PC-9 (cell line): Measurements from ENCODE around the gene CBX7. TPM values are rescaled to one million over a fixed set of nuclear protein-coding genes. Genes with fewer than 3 reads are reported as not detected.

Experiments used
- BruUV-seq: library from RNA; stranded (reverse); fragments of 400-500 nt; replicated peaks from 2 replicates; lab custom pipeline; 2021; lab: Mats Ljungman, UMichigan
- CTCF ChIA-PET: fragments of 300-600 bp; sonication (Branson Sonifier 250); formaldehyde crosslinking; loops from one replicate; lab custom pipeline; 2022; ENCODE audit warnings: antibody characterized with exemption; lab: Charles Lee
- POLR2A ChIA-PET: fragments of 300-600 bp; sonication (Branson Sonifier 250); formaldehyde crosslinking; loops from one replicate; lab custom pipeline; 2022; ENCODE audit warnings: antibody characterized with exemption; ENCODE audit not compliant: unreplicated experiment; lab: Charles Lee
- DNase-seq, 2 experiments: peaks; one replicate each; pipeline versions ENCODE4 v3.0.0 to v3.0.0-alpha.2; 2015 to 2022; ENCODE audit warnings: mixed read lengths in 1 of 2
- H2AFZ ChIP-seq: fragments of 200-600 bp; sonication (generic); 2 replicates; pipeline ENCODE4 v1.8.1; 2017; ENCODE audit warnings: antibody characterized with exemption
- H3F3A ChIP-seq: fragments of 200-600 bp; sonication (generic); 2 replicates; pipeline ENCODE4 v1.8.1; 2017; ENCODE audit warnings: antibody characterized with exemption, mild to moderate bottlenecking, low read depth; ENCODE audit not compliant: insufficient read depth
- H3K27ac ChIP-seq: fragments of 200-600 bp; sonication (generic); 2 replicates; pipeline ENCODE4 v1.6.1; 2016; ENCODE audit warnings: mixed run types
- H3K27me3 ChIP-seq: fragments of 200-600 bp; sonication (generic); 2 replicates; pipeline ENCODE4 v1.6.1; 2016; ENCODE audit warnings: low read depth, mixed run types; ENCODE audit not compliant: insufficient read depth
- H3K36me3 ChIP-seq: fragments of 200-600 bp; sonication (generic); 2 replicates; pipeline ENCODE4 v1.6.1; 2016; ENCODE audit warnings: low read depth, mixed run types
- H3K4me1 ChIP-seq: fragments of 200-600 bp; sonication (generic); replicated peaks from 2 replicates; pipeline ENCODE4 v1.6.1; 2016; ENCODE audit warnings: mixed run types; ENCODE audit not compliant: insufficient read depth
- H3K4me2 ChIP-seq: fragments of 200-600 bp; sonication (generic); 2 replicates; pipeline ENCODE4 v1.6.1; 2017; ENCODE audit warnings: mixed run types
- H3K4me3 ChIP-seq: fragments of 200-600 bp; sonication (generic); 2 replicates; pipeline ENCODE4 v1.6.1; 2016; ENCODE audit warnings: mixed run types
- H3K79me2 ChIP-seq: fragments of 200-600 bp; sonication (generic); 2 replicates; pipeline ENCODE4 v1.6.1; 2017; ENCODE audit warnings: low read depth, mixed run types
- H3K9me2 ChIP-seq: fragments of 200-600 bp; sonication (generic); 2 replicates; pipeline ENCODE4 v1.8.1; 2017; ENCODE audit warnings: mild to moderate bottlenecking; ENCODE audit not compliant: insufficient read depth
- H3K9me3 ChIP-seq: fragments of 200-600 bp; sonication (generic); 2 replicates; pipeline ENCODE4 v1.8.1; 2016; ENCODE audit warnings: low read depth; ENCODE audit not compliant: insufficient read depth
- H4K20me1 ChIP-seq: fragments of 200-600 bp; sonication (generic); 2 replicates; pipeline ENCODE4 v1.8.1; 2017; ENCODE audit not compliant: insufficient read depth
- CTCF ChIP-seq: fragments of 200-600 bp; sonication (generic); conservative IDR thresholded peaks from 2 replicates; pipeline ENCODE4 v1.6.1; 2017; ENCODE audit warnings: mixed run types, antibody characterized with exemption, mild to moderate bottlenecking, moderate library complexity
- EZH2 ChIP-seq: fragments of 200-600 bp; sonication (generic); IDR thresholded peaks from 2 replicates; pipeline ENCODE4 v1.8.0; 2017; ENCODE audit warnings: antibody characterized with exemption, low read depth
- intact Hi-C: fragments of 100-400 bp; cut with micrococcal nuclease; formaldehyde crosslinking; loops from one replicate; pipeline ENCODE4 v1.10.0; 2022; ENCODE audit not compliant: unreplicated experiment
- total RNA-seq: library from RNA; stranded (reverse); gene quantifications from 2 replicates; pipeline ENCODE4 v1.2.3, GENCODE V29; 2021

Gene CBX7
- total RNA-seq, 1 experiment from 2014 or later: 29.1 TPM

- no TSS peak for BruUV-seq
- Histone ChIP-seq H3K36me3 (no peaks in the 10 kb centered on the region), H2AFZ (no peak overlapping the region), H3K27me3 (no peaks in the 10 kb centered on the region), H3K79me2 (no peaks in the 10 kb centered on the region), H4K20me1 (no peaks in the 10 kb centered on the region), H3K4me1 (peaks cover 18% of the 10 kb centered on the region), H3K4me3 (no peak overlapping the region), H3K4me2 (no peak overlapping the region), H3K27ac (no peak overlapping the region), H3F3A (peaks cover 20% of the 10 kb centered on the region; the same call in 1 of the 2 replicates), H3K9me2 (no peaks in the 10 kb centered on the region), H3K9me3 (no peaks in the 10 kb centered on the region)
- no peak for DNase-seq
- CTCF ChIA-PET: interaction anchor here (0.6 kb wide), 1 partner anchor 23 kb away, joined by 7 read pairs; no protein-coding TSS in a partner anchor
- TF ChIP-seq EZH2 (no peak), CTCF (no peak)
- POLR2A ChIA-PET: no interaction called here
- intact Hi-C loops: no loop called here
These were observed 46.2 kb downstream of the CBX7 start for GRCh38 chr22:39106326-39106725.

- Histone ChIP-seq H3F3A (peaks cover 16% of the 10 kb centered on the region), H3K4me3 (no peak overlapping the region), H3K4me1 (peaks cover 10% of the 10 kb centered on the region), H2AFZ (no peak overlapping the region), H3K27ac (no peak overlapping the region), H3K27me3 (no peaks in the 10 kb centered on the region), H3K9me2 (no peaks in the 10 kb centered on the region), H3K36me3 (no peaks in the 10 kb centered on the region), H3K4me2 (no peak overlapping the region), H4K20me1 (no peaks in the 10 kb centered on the region), H3K9me3 (no peaks in the 10 kb centered on the region), H3K79me2 (no peaks in the 10 kb centered on the region)
- POLR2A ChIA-PET: no interaction called here
- CTCF ChIA-PET: no interaction called here
- intact Hi-C loops: no loop called here
- TF ChIP-seq CTCF (no peak), EZH2 (no peak)
- no TSS peak for BruUV-seq
- DNase-seq: no peak
These were observed 49.0 kb downstream of the CBX7 start for GRCh38 chr22:39103431-39103830.

DNA sequence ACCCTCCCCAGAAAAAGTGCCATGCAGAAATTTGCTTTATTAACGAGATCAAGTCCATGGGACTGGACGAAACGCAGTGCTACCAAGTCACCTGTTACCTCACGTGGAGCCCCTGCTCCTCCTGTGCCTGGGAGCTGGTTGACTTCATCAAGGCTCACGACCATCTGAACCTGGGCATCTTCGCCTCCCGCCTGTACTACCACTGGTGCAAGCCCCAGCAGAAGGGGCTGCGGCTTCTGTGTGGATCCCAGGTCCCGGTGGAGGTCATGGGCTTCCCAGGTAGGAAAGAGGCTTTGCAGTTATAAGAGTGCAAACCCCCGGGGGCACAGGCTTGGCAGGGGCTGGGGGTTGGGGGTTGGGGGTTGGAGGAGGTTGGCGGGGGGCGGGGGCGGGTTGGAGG lies 51.3 kb downstream of the CBX7 start:
- BruUV-seq: no TSS peak
- Histone ChIP-seq H3K9me3 (no peaks in the 10 kb centered on the region), H3K9me2 (no peaks in the 10 kb centered on the region), H3K4me3 (no peak overlapping the region), H3K4me2 (no peak overlapping the region), H3K79me2 (no peaks in the 10 kb centered on the region), H4K20me1 (no peaks in the 10 kb centered on the region), H3K27ac (no peak overlapping the region), H3K27me3 (no peaks in the 10 kb centered on the region), H3K36me3 (no peaks in the 10 kb centered on the region), H3F3A (peaks cover 32% of the 10 kb centered on the region), H3K4me1 (peaks cover 32% of the 10 kb centered on the region), H2AFZ (no peak overlapping the region)
- ChIA-PET POLR2A (no interaction called here), CTCF (no interaction called here)
- TF ChIP-seq CTCF (no peak), EZH2 (no peak)
- intact Hi-C loops: no loop called here
- no peak for DNase-seq
